ENCODE data around the gene LHFPL6. TPM values are rescaled to one million over a fixed set of nuclear protein-coding genes. Genes with fewer than 3 reads are reported as not detected.

The LHFPL6 gene
- total and polyA plus RNA-seq, 2 experiments from 2014 or later, result 7.8 to 9.5 TPM

DNA sequence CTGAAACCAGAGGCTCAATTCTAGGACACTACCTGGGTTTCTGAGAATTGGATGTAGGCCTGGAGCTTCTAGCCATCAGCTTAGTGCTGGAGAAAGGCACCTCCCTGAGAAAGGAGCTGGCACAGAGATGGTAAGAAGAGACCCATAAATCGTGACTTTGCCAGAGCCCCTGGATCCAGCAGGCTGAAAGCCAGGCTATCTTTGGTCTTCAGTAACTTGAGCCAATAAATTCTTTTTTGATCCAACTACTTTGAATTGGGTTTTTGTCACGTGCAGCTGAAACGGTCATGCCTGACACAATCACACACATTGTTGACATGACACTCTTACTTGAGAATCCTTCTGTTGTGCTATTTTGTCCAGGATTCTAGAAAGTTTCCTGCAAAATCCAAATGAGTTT, 103.4 kb downstream of the LHFPL6 start:
- Mint-ChIP-seq H3K4me3 (no peak overlapping the region), H3K4me1 (peaks cover 60% of the 10 kb centered on the region), H3K27ac (no peak overlapping the region), H3K27me3 (ENCODE audit: insufficient read depth, low read depth, poor library complexity) (peaks cover 10% of the 10 kb centered on the region), H3K9me3 (peaks cover 4% of the 10 kb centered on the region; the same call in 1 of the 3 replicates), H3K36me3 (ENCODE audit: low read depth) (no peaks in the 10 kb centered on the region; the same call in 2 of the 3 replicates)
- Histone ChIP-seq H3K4me2 (no peak overlapping the region), H2AFZ (no peak overlapping the region), H3K36me3 (ENCODE audit: insufficient read depth) (no peaks in the 10 kb centered on the region), H3K27me3 (ENCODE audit: insufficient read depth) (no peaks in the 10 kb centered on the region), H3K9me2 (ENCODE audit: insufficient read depth) (peaks cover 8% of the 10 kb centered on the region; the same call in 1 of the 2 replicates), H4K20me1 (replicated peaks; ENCODE audit: insufficient read depth) (no peaks in the 10 kb centered on the region), H3K4me1 (ENCODE audit: insufficient read depth) (peaks cover 46% of the 10 kb centered on the region), H3K27ac (ENCODE audit: low read depth) (peak overlapping the region; percentile 35; the same call in 1 of the 2 replicates), H3F3A (replicated peaks; ENCODE audit: low read depth) (no peaks in the 10 kb centered on the region), H3K79me2 (replicated peaks; ENCODE audit: insufficient read depth) (no peaks in the 10 kb centered on the region), H3K4me3 (no peak overlapping the region)
- ATAC-seq (no peak), DNase-seq (ENCODE audit: low spot score) (no peak)
- TF ChIP-seq NANOG (IDR thresholded peaks at IDR 0.05; ENCODE audit: borderline replicate concordance) (no peak), REST (IDR thresholded peaks at IDR 0.05; ENCODE audit: unreplicated experiment) (no peak), CREB1 (CRISPR knock-in tag; IDR thresholded peaks at IDR 0.05; ENCODE audit: low read depth) (no peak), ETS1 (IDR thresholded peaks at IDR 0.05) (no peak), POLR2AphosphoS5 (IDR thresholded peaks at IDR 0.05; ENCODE audit: low read depth) (no peak), ZNF331 (CRISPR knock-in tag; IDR thresholded peaks at IDR 0.05; ENCODE audit: low read depth) (no peak)
- TF ChIP-seq, protein P1, sequence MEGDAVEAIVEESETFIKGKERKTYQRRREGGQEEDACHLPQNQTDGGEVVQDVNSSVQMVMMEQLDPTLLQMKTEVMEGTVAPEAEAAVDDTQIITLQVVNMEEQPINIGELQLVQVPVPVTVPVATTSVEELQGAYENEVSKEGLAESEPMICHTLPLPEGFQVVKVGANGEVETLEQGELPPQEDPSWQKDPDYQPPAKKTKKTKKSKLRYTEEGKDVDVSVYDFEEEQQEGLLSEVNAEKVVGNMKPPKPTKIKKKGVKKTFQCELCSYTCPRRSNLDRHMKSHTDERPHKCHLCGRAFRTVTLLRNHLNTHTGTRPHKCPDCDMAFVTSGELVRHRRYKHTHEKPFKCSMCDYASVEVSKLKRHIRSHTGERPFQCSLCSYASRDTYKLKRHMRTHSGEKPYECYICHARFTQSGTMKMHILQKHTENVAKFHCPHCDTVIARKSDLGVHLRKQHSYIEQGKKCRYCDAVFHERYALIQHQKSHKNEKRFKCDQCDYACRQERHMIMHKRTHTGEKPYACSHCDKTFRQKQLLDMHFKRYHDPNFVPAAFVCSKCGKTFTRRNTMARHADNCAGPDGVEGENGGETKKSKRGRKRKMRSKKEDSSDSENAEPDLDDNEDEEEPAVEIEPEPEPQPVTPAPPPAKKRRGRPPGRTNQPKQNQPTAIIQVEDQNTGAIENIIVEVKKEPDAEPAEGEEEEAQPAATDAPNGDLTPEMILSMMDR (conservative IDR thresholded peaks at IDR 0.05; ENCODE audit: low read depth in 2 of 2), result no peak

DNA sequence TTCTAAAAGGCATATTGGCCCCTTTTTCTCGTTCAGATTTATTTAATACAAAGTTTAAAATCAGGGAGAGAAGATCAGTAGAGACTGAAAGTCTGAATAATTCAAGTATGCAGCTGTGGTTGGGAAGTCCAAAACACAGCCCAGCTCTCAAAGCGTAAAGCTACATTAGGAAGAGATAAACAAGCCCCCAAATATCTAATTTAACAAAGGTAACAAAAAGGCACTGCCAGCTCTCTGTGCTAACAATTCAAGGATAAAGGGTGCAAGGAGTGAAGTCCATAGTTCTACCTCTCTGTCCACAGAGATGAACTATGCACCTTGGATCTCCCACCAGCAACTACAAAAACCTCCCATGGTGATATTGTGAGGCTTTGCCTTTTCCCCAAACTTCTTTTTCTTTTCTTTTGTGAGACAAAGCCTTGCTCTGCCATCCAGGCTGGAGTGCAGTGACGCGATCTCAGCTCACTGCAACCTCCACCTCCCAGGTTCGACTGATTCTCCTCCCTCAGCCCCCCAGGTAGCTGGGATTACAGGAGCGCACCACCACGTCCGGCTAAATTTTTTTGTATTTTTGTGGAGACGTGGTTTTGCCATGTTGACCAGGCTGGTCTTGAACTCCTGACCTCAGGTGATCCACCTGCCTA, 104.4 kb downstream of the LHFPL6 start:
- Mint-ChIP-seq H3K4me3 (peak overlapping the region; percentile 13; the same call in 1 of the 3 replicates), H3K9me3 (peaks cover 4% of the 10 kb centered on the region; the same call in 1 of the 3 replicates), H3K4me1 (peaks cover 70% of the 10 kb centered on the region), H3K27me3 (ENCODE audit: insufficient read depth, low read depth, poor library complexity) (peaks cover 10% of the 10 kb centered on the region), H3K27ac (peak overlapping the region; percentile 24; the same call in 1 of the 2 replicates), H3K36me3 (ENCODE audit: low read depth) (no peaks in the 10 kb centered on the region; the same call in 2 of the 3 replicates)
- no peak overlapping the region for H3K4me3 ChIP-seq
- no peaks in the 10 kb centered on the region for H4K20me1 ChIP-seq (replicated peaks; ENCODE audit: insufficient read depth)
- H3F3A ChIP-seq (replicated peaks; ENCODE audit: low read depth), result no peaks in the 10 kb centered on the region
- no peaks in the 10 kb centered on the region for H3K79me2 ChIP-seq (replicated peaks; ENCODE audit: insufficient read depth)
- DNase-seq (ENCODE audit: low spot score), result peak; percentile 58
- peaks cover 8% of the 10 kb centered on the region; the same call in 1 of the 2 replicates for H3K9me2 ChIP-seq (ENCODE audit: insufficient read depth)
- H3K4me1 ChIP-seq (ENCODE audit: insufficient read depth), result peaks cover 55% of the 10 kb centered on the region
- H2AFZ ChIP-seq, result no peak overlapping the region
- no peaks in the 10 kb centered on the region for H3K36me3 ChIP-seq (ENCODE audit: insufficient read depth)
- peak overlapping the region; percentile 35 for H3K27ac ChIP-seq (ENCODE audit: low read depth)
- H3K27me3 ChIP-seq (ENCODE audit: insufficient read depth), result no peaks in the 10 kb centered on the region
- peak; percentile 87 for ATAC-seq
- peak overlapping the region; percentile 3 for H3K4me2 ChIP-seq
- TF ChIP-seq, protein P1 (conservative IDR thresholded peaks at IDR 0.05; ENCODE audit: low read depth in 2 of 2), result no peak
- TF ChIP-seq CREB1 (CRISPR knock-in tag; IDR thresholded peaks at IDR 0.05; ENCODE audit: low read depth) (peak; percentile 69; the same call in 1 of the 2 replicates), POLR2AphosphoS5 (IDR thresholded peaks at IDR 0.05; ENCODE audit: low read depth) (no peak)

All from GM23338 (cell line).